Measurements from ENCODE around the gene DYNLRB1. TPM values are rescaled to one million over a fixed set of nuclear protein-coding genes. Genes with fewer than 3 reads are reported as not detected.

DYNLRB1 gene
- total RNA-seq, 2 donors from 2014 or later, result 106 to 107 TPM

GRCh38 chr20:34561661-34562060 lies 45.4 kb downstream of the DYNLRB1 start:
- H3K4me3 ChIP-seq, result no peak overlapping the region
- H3K36me3 ChIP-seq, result no peaks in the 10 kb centered on the region
- H3K9ac ChIP-seq (ENCODE audit: low read depth in 2 of 2, low read length in 2 of 2), result no peak overlapping the region
- H3K27me3 ChIP-seq, result no peaks in the 10 kb centered on the region
- no peaks in the 10 kb centered on the region for H3K4me1 ChIP-seq
- DNase-seq, result no peak
- H3K9me3 ChIP-seq, result no peaks in the 10 kb centered on the region
- no peak for TF ChIP-seq CTCF (IDR thresholded peaks at IDR 0.05)
- intact Hi-C loops (cut with DNase I), result no loop called here
- no peak overlapping the region for H3K27ac ChIP-seq

DNA sequence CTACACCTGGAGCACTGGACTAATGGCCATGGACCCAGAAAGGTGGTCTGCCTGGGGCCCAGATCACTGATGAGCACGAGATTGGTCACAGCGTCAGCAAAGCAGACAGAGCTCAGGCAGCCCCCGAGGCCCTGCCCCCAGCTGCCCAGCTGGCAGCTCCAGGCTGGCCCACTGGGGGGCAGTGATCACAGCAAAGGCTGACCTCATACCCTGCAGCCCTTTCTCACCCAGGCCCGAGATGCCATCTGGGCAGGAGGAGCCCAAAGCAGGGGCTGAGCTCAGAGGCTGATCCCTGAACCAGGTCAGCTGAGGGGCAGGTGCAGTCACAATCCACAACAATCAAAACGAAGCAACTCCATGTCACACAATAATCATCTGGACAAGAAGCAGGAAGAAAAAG lies 46.4 kb downstream of the DYNLRB1 start:
- intact Hi-C loops (cut with DNase I), result no loop called here
- Histone ChIP-seq H3K9ac (ENCODE audit: low read depth in 2 of 2, low read length in 2 of 2) (no peak overlapping the region), H3K4me3 (no peak overlapping the region), H3K36me3 (no peaks in the 10 kb centered on the region), H3K4me1 (no peaks in the 10 kb centered on the region), H3K27me3 (no peaks in the 10 kb centered on the region), H3K9me3 (no peaks in the 10 kb centered on the region), H3K27ac (no peak overlapping the region)
- no peak for DNase-seq
- TF ChIP-seq CTCF (IDR thresholded peaks at IDR 0.05), result no peak

DNA sequence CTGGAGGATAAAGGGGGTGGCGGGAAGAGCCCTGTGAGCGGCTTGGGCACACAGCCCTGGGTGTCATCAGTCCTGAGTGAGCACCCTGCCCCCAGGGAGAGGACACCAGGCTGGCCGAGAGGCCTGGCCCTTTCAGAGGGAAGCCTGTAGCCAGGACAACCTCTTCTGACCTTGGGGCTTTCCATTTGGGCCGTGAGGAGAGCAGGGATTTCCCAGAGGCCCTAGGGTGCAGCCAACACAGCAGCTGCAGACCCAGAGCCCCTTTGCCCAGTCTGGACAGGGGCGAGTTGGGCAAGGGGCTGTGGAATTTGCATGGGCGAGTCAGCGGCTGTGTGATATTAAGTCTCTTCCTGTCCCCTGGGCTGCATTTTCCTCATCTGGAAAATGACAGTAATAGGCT lies 48.6 kb downstream of the DYNLRB1 start:
- DNase-seq, result no peak
- H3K36me3 ChIP-seq, result no peaks in the 10 kb centered on the region
- H3K9me3 ChIP-seq, result no peaks in the 10 kb centered on the region
- TF ChIP-seq CTCF (IDR thresholded peaks at IDR 0.05), result no peak
- no peak overlapping the region for H3K9ac ChIP-seq (ENCODE audit: low read depth in 2 of 2, low read length in 2 of 2)
- no peak overlapping the region for H3K4me3 ChIP-seq
- H3K27ac ChIP-seq, result no peak overlapping the region
- no peaks in the 10 kb centered on the region for H3K27me3 ChIP-seq
- H3K4me1 ChIP-seq, result no peaks in the 10 kb centered on the region
- intact Hi-C loops (cut with DNase I), result no loop called here

GRCh38 chr20:34566978-34567891 lies 51.0 kb downstream of the DYNLRB1 start:
- Histone ChIP-seq H3K9ac (ENCODE audit: low read depth in 2 of 2, low read length in 2 of 2) (no peak overlapping the region), H3K27me3 (no peaks in the 10 kb centered on the region), H3K4me3 (no peak overlapping the region), H3K9me3 (no peaks in the 10 kb centered on the region), H3K4me1 (no peaks in the 10 kb centered on the region), H3K27ac (no peak overlapping the region), H3K36me3 (no peaks in the 10 kb centered on the region)
- no peak for DNase-seq
- intact Hi-C loops (cut with DNase I), result no loop called here
- TF ChIP-seq CTCF (IDR thresholded peaks at IDR 0.05), result no peak

- Histone ChIP-seq H3K27me3 (no peaks in the 10 kb centered on the region), H3K4me3 (no peak overlapping the region), H3K36me3 (no peaks in the 10 kb centered on the region), H3K4me1 (no peaks in the 10 kb centered on the region), H3K9ac (ENCODE audit: low read depth in 2 of 2, low read length in 2 of 2) (no peak overlapping the region), H3K27ac (no peak overlapping the region), H3K9me3 (no peaks in the 10 kb centered on the region)
- intact Hi-C loops (cut with DNase I), result no loop called here
- TF ChIP-seq CTCF (IDR thresholded peaks at IDR 0.05), result no peak
- DNase-seq, result no peak
These were observed 52.0 kb downstream of the DYNLRB1 start for GRCh38 chr20:34567892-34568865.

Measured in colonic mucosa (tissue), 4 donors.